PFSK-1 (cell line): ENCODE measurements around the gene TFEB.

Experiments used
- POLR2AphosphoS5 ChIP-seq: IDR thresholded peaks from 2 replicates; pipeline ENCODE4 v1.6.1; 2012; ENCODE audit warnings: low read depth, mild to moderate bottlenecking, control low read depth, low read length, moderate library complexity
- REST ChIP-seq, 2 experiments: IDR thresholded peaks; 2 replicates each; pipeline versions ENCODE4 v1.6.1 to v1.8.0; 2011 to 2012; ENCODE audit warnings: low read depth in 2 of 2, low read length in 2 of 2, control low read depth in 1 of 2, inconsistent platforms in 1 of 2, mild to moderate bottlenecking in 1 of 2, moderate library complexity in 1 of 2; ENCODE audit not compliant: insufficient read depth in 1 of 2
- TAF1 ChIP-seq: IDR thresholded peaks from 2 replicates; pipeline ENCODE4 v1.6.1; 2012; ENCODE audit warnings: low read length, control low read depth, borderline replicate concordance; ENCODE audit not compliant: insufficient read depth

- TF ChIP-seq POLR2AphosphoS5 (no peak), REST (IDR thresholded peaks at IDR 0.05; ENCODE audit: insufficient read depth in 1 of 2, low read depth in 2 of 2, low read length in 2 of 2) (no peak), TAF1 (no peak)
Measured at GRCh38 chr6:41713159-41713649, 22.2 kb downstream of the TFEB start.
